IPS-18c (cell line): ENCODE data around the gene CPZ.
"Not testable (repeated sequence)": the region's sequence is repeated elsewhere in the genome, so short reads cannot be mapped to it uniquely, and the experiment has no call there.

Experiments used
- H3K4me3 ChIP-seq: 2 replicates; pipeline ENCODE4 v1.7.0; 2013; ENCODE audit warnings: low read depth, mild to moderate bottlenecking, low read length, moderate library complexity; ENCODE audit not compliant: insufficient read depth
- H3K9me3 ChIP-seq: one replicate; pipeline ENCODE4 v1.6.1; 2013; ENCODE audit warnings: mild to moderate bottlenecking, low read length, moderate library complexity; ENCODE audit not compliant: control insufficient read depth, insufficient read depth

CPZ gene

DNA sequence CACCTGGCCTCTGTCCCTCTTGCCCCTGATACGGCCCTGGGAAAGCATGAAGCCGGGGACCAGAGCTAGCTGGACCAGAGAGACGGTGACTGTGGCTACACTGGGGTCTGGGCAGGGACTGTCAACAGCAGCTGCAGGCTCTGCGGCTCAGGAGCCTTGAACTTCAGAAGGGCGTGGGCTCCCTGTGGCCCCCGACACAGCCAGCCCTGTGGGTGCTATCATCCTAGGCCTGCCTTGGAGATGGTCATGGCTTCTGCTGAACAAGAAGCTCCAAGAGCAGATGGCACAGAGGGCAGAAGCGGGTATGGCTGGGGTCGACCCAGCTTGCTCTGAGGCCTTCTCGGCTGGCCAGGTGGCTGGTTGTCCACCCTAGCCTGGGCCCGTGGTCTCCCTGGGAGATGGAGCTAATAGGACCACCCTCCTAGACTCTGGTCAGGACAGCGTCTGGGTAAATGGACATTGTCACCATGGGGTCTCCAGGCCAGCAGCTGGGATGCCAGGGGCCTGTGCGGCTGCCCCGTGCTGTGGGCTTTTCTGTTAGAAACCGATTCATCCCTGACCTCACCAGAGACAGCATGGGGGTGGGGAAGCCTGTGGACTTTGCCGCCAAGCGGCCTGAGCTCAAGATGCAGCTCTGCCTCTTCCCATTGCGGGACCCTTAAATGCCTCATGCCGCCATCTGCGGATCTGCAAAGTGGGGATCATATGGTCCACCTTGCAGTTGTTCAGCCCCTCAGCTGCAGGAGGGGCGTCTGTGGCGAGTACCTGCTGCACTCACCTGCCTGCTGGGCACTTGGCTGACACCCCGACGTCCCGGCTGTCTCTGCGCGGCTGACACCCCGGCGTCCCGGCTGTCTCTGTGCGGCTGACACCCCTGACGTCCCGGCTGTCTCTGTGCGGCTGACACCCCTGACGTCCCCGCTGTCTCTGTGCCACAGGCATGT, 21.1 kb downstream of the CPZ start:
- Histone ChIP-seq H3K4me3 (no peak overlapping the region), H3K9me3 (no peaks in the 10 kb centered on the region)

DNA sequence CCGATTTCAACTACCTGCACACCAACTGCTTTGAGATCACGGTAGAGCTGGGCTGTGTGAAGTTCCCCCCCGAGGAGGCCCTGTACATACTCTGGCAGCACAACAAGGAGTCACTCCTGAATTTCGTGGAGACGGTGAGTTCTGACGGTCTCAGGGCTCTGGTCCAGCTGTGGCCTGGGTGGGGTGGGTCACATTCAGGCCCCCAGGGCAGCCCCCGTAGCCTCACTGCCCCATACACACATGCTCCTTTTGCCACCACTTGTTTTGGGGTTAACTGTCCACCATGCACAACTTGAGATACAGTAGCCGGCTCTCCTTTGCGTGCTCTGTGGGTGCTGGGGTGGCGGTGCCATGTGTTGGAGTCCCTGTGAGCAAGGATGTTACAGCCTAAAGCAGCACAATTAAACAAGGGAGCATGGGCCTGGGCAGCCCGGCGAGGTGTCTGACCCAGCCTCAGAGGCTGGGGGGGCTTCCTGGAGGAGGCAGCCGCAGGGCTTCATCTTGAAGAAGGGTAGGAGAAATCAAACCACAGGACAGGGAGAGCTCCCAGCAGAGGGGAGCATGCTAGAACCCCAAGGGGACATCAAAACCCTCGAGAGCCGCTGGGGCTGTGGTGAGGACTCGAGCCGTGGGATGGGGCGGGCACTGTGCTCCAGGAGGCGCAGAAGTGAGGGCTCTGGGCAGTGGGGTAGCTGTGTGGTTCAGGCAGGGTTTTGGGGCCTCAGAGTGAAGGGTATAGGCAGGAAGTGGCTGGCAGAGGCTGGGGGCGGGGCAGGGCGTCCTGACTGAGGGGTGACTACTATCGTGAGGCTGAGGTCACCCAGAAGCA, 22.0 kb downstream of the CPZ start:
- no peak overlapping the region for H3K4me3 ChIP-seq
- H3K9me3 ChIP-seq, result no peaks in the 10 kb centered on the region

DNA sequence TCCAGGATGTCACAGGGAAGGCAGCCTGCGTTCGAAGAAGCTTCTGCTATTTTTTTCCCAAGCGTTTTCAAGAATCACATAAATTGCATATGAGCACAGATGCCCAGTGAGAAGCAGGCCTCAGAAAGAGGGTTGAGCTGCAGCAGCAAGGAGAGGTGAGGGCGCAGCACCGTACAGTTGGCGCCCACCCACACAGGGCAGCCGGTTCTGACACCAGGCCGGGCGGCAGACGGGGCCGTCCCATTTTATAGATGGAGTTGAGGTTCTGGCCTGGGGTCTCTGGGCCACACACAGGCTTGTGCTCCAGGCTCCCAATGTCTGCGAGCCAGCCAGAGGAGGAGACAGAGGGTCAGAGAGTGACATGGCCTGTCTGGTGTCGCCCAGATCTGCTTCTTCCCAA, 22.8 kb downstream of the CPZ start:
- no peak overlapping the region for H3K4me3 ChIP-seq
- H3K9me3 ChIP-seq, result no peaks in the 10 kb centered on the region

DNA sequence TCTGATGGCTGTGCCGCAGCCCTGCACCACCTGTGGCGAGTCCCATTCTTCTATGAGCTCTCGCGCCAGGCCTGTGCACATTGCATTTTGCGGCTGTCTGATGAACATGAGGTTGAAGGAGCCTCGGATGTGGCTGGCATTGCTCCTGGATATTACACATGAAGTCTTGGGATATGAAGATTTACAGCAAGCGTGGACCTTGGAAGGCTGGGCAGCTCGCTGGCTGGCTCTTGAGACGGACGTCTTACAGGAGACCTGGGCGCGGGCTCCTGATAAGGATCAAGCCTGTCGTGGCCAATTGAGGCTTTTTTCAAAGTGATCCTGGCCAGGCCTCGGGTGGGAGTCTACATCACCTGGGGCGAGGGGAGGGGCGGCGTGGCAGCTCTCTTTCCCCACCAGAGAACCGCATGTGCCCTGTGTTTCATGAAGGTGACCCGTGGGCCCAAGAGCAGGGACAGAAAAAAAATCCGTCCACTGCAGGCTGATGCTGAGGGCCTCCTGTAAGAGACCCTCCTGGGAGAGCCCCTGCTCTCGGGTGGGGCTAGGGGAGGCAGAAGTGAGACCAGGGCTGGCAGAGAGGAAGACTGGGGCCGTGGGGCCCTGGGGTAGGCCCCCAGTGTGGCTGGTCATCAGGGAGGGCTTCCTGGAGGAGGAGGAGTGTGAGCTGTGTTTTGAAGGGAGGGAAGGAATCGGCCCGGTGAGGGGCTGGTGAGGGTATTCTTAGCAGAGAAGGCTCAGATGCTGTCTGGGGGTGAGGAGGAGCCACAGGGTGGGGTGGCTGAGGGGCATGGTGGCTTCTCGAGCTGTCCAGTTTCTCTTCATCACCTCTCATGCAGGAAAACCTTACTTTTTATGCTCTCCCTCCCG, 23.6 kb downstream of the CPZ start:
- no peak overlapping the region for H3K4me3 ChIP-seq
- H3K9me3 ChIP-seq, result no peaks in the 10 kb centered on the region

DNA sequence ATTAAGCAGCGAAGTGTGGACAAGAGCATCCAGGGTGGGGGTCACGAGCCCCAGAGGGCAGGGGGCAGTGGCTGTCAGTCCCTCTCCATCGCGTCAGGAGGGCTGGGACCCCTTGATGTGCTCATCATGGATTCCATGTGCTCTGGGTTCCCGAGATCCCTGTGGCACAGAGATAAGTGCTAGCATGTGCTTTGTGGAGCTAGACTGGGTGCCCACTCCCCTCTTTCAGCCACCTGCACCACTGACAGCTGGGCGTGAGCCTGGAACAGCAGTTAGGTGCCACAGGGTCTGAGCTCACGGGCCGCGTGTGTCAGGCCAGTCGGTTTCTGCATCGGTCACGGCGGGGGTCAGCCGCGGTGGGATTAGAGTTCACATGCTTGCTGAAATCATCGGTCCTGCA, 24.3 kb downstream of the CPZ start:
- Histone ChIP-seq H3K9me3 (no peaks in the 10 kb centered on the region), H3K4me3 (no peak overlapping the region)

DNA sequence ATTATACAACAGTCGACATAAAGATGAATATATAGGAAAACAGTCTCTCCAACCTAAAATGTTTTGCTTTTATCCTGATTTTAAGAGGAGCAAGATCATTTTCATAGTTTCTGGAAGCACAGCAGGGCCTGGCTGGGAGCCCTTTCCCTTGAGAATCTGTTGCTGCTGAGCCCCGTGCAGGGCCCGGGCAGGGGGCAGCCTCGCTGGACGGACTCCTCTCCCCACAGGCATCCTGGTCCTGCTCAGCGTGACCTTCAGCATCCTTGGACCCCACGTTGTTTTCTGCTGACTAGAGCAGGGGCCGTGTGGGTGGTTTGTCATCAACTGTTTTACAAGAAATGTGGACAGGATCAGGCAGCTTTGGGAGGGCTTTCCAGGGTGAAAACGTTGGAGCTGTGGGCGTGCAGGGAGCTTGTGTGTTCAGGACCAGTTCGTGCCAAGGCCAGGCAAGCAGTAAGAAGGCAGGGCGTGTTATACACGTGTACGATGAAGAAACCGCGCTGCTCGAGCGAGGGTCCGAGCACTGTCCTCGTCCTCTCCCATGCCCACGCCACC, 25.0 kb downstream of the CPZ start:
- Histone ChIP-seq H3K9me3 (no peaks in the 10 kb centered on the region), H3K4me3 (no peak overlapping the region)

DNA sequence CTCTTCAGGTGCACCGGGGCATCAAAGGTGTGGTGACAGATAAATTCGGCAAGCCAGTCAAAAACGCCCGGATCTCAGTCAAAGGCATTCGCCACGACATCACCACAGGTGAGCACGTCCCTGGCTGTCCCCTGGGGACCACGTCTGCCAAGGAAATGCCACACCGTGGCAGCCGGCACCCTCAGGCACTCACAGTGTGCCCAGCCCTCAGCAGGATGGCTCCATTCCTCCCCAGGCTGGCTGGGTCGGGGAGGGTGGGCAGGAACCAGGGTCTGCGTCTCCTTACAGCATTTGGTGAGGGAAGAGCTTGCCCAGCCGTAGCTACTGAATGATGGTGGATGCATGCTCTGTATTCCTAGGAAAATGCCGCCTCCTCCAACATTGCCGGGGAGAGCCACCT, 25.9 kb downstream of the CPZ start:
- Histone ChIP-seq H3K9me3 (no peaks in the 10 kb centered on the region), H3K4me3 (no peak overlapping the region)

DNA sequence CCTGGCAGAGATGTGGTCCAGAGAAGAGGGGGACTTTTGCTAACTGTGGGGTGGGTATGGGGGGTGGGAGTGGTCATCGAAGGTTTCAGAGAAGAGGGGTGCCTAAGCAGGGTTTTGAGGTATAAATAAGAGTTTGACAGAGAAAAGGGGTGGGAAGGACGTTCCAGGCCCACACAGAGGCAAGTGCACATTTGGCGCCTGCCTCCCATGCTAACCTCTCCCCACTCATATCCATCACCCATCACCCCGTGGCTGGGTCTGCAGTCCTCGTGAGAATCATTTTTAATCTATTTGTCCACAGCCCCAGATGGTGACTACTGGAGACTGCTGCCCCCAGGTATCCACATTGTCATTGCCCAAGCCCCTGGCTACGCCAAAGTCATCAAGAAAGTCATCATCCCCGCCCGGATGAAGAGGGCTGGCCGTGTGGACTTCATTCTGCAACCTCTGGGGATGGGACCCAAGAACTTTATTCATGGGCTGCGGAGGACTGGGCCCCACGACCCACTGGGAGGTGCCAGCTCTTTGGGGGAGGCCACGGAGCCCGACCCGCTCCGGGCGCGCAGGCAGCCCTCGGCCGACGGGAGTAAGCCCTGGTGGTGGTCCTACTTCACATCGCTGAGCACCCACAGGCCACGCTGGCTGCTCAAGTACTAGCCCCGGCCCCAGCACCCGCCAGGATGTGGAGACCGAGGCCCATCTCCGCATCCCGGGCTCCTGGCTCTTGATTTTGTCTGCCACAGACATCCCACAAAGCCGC, 26.6 kb downstream of the CPZ start:
- no peak overlapping the region for H3K4me3 ChIP-seq
- H3K9me3 ChIP-seq, result no peaks in the 10 kb centered on the region

DNA sequence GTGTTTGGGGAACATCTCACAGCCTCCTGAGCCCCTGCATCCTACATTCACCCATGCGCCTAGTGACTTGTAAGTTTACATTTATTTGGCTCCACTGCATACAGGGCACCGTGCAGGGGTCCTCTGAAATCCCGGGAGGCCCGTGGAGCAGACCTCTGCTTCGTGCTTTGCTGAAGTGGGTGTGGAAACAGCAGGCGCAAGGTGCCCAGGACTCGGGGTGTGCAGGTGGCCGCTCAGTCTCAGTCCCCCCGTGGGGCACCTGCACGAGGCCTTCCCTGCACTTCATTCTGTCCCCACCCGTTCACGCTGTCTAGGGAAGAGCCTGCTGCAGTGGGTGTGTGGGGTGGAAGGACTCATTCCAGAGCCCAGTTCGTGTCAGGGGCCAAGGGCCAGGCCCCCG, 28.6 kb downstream of the CPZ start:
- not testable (repeated sequence) for H3K9me3 ChIP-seq, H3K4me3 ChIP-seq

DNA sequence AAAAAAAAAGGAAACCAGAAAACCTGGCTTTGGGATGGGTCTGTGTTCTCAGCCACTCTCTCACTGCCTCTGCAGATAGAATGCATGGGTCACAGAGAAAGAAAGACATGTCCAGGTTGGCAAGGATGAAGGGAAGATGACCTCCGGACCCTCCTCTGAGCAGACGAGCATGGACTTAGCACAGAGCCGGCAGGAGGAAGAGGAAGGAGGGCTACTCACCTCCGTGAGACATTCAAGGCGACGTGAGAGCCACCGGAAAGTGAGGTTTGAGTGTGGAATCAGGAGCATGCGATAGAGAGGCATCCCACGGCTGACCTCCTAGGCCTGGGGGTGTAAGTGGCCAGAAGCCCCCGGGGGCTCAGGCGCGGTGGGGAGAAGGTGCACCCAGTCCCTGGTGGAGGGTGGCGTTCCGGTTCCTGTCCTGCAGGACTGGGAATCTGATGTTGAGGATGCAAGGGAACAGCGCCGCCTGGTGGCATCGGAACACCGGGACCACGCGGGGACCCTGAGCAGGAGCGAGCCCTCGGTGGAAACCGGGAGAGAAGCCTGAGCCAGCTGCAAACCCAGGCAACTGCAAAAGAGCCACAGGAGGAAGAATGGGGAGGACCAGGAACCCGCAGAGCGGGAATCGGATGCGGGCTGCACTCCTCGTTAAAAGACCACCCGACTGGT, 32.2 kb downstream of the CPZ start:
- H3K9me3 ChIP-seq, H3K4me3 ChIP-seq: not testable (repeated sequence)

DNA sequence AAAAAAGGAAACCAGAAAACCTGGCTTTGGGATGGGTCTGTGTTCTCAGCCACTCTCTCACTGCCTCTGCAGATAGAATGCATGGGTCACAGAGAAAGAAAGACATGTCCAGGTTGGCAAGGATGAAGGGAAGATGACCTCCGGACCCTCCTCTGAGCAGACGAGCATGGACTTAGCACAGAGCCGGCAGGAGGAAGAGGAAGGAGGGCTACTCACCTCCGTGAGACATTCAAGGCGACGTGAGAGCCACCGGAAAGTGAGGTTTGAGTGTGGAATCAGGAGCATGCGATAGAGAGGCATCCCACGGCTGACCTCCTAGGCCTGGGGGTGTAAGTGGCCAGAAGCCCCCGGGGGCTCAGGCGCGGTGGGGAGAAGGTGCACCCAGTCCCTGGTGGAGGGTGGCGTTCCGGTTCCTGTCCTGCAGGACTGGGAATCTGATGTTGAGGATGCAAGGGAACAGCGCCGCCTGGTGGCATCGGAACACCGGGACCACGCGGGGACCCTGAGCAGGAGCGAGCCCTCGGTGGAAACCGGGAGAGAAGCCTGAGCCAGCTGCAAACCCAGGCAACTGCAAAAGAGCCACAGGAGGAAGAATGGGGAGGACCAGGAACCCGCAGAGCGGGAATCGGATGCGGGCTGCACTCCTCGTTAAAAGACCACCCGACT, 37.8 kb downstream of the CPZ start:
- H3K9me3 ChIP-seq, H3K4me3 ChIP-seq: not testable (repeated sequence)

DNA sequence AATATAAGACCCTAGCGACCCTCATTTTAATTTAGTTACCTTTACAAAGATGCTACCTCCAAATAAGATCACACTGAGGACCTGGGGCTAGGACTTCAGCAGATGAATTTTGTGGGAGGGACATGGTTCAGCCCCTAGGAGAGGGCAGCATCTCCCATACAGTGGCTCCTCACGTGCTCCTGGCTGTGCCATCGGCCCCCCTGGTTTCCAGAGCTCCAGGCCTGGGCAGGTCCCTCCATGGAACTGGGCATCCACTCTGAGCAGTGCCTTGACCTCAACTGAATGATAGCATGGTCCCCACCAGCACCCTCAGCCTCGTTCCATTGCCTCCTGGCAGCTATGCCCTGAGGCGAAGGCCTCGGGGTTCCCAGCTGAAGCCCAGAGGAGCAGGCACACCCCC, 39.3 kb downstream of the CPZ start:
- H3K9me3 ChIP-seq, H3K4me3 ChIP-seq: not testable (repeated sequence)

DNA sequence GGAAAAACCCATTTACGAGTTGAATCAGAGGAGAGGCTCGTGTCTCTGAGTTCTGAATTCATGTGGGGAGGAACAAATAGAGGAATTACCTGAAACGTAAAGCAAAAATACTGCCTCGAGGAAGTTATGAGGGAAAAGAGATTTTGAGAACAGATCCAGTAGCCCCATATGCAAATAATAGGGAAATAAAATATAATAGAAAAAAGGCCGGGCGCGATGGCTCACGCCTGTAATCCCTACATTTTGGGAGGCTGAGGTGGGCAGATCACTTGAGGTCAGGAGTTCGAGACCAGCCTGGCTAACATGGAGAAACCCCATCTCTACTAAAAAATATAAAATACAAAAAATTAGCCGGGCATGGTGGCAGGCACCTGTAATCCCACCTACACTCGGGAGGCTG, 42.2 kb downstream of the CPZ start:
- not testable (repeated sequence) for H3K4me3 ChIP-seq, H3K9me3 ChIP-seq

DNA sequence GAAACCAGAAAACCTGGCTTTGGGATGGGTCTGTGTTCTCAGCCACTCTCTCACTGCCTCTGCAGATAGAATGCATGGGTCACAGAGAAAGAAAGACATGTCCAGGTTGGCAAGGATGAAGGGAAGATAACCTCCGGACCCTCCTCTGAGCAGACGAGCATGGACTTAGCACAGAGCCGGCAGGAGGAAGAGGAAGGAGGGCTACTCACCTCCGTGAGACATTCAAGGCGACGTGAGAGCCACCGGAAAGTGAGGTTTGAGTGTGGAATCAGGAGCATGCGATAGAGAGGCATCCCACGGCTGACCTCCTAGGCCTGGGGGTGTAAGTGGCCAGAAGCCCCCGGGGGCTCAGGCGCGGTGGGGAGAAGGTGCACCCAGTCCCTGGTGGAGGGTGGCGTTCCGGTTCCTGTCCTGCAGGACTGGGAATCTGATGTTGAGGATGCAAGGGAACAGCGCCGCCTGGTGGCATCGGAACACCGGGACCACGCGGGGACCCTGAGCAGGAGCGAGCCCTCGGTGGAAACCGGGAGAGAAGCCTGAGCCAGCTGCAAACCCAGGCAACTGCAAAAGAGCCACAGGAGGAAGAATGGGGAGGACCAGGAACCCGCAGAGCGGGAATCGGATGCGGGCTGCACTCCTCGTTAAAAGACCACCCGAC, 43.5 kb downstream of the CPZ start:
- H3K9me3 ChIP-seq, H3K4me3 ChIP-seq: not testable (repeated sequence)

DNA sequence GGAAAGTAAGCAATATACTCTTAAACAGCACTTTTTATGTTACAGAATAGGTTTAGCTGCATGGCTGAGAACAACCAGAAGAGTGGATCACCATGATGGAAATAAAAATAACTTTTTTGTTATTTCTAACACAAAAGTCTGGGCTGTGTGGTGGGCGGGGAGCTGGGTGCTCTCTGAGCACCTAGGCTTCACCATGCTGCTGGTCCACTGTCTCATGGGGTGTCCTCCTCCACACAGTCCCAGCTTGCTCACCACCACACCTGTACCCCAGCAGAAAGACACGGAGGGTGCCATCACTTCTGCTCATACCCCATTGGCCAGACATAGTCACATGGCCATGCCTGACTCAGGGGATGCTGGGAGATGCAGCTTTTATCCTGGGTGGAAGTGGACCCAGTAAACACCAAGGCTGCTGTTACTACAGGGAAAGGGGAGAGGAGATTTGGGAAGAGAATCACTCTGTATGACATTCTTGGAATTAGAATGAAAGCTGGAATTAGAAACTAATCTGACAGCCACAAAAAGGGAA, 45.0 kb downstream of the CPZ start:
- H3K9me3 ChIP-seq, result no peaks in the 10 kb centered on the region
- H3K4me3 ChIP-seq, result no peak overlapping the region
